K562 (cell line): ENCODE results near the gene RNASEH2A. TPM values are rescaled to one million over a fixed set of nuclear protein-coding genes. Genes with fewer than 3 reads are reported as not detected.

Experiments used
- ATAC-seq: fragments of 200-7000 bp; cut with Tn5 transposase; 3 replicates; pipeline ENCODE4 v1.9.1; 2020; ENCODE audit warnings: moderate library complexity
- BruUV-seq: library from RNA; stranded (reverse); fragments of 400-500 nt; replicated peaks from 2 replicates; lab custom pipeline; 2021; lab: Mats Ljungman, UMichigan
- CTCF ChIA-PET: fragments of 300-600 bp; formaldehyde crosslinking; extraction: SDS; loops from one replicate; lab custom pipeline; 2021; ENCODE audit warnings: low intra/inter-chr PET ratio; lab: Yijun Ruan, JAX
- POLR2A ChIA-PET: fragments of 300-600, 350-650 bp; sonication (Branson Sonifier 250); formaldehyde crosslinking; extraction: SDS; loops from one replicate; lab custom pipeline; 2021; ENCODE audit warnings: antibody characterized with exemption, inconsistent platforms; lab: Yijun Ruan, JAX
- DNase-seq, 4 experiments: peaks; one replicate each; pipeline versions ENCODE4 v3.0.0 to v3.0.0-alpha.2; 2011 to 2018; ENCODE audit warnings: low spot score in 3 of 4, mixed read lengths in 3 of 4; ENCODE audit errors: extremely low read depth in 1 of 4
- FAIRE-seq: peaks from 2 replicates; lab custom pipeline; 2011; peaks lifted over from hg19 to GRCh38; lab: Jason Lieb, UNC
- H2AFZ ChIP-seq: 2 replicates; pipeline ENCODE4 v1.6.0; 2011; ENCODE audit warnings: low read depth, low read length, control low read depth, inconsistent platforms
- H3K27ac ChIP-seq: fragments of 200-600 bp; 3 replicates; pipeline ENCODE4 v1.8.0; 2011; ENCODE audit warnings: low read depth, mild to moderate bottlenecking, control low read depth, inconsistent platforms, low read length, moderate library complexity, mixed read lengths; ENCODE audit errors: extremely low read depth
- H3K27me3 ChIP-seq, 2 experiments: fragments of 300-600 bp in 1 of 2; 2 replicates in 1 of 2; 3 replicates in 1 of 2; pipeline versions ENCODE4 v1.6.0 to v1.8.0; 2011; ENCODE audit warnings: inconsistent platforms in 2 of 2, low read length in 2 of 2, mild to moderate bottlenecking in 1 of 2, mixed read lengths in 1 of 2, moderate library complexity in 1 of 2; ENCODE audit not compliant: control insufficient read depth in 2 of 2, insufficient read depth in 2 of 2
- H3K36me3 ChIP-seq: fragments of 300-600 bp; 3 replicates; pipeline ENCODE4 v1.8.0; 2011; ENCODE audit warnings: mild to moderate bottlenecking, low read length, inconsistent platforms; ENCODE audit not compliant: control insufficient read depth, insufficient read depth
- H3K4me1 ChIP-seq, 2 experiments: fragments of 200-600 bp in 1 of 2; replicated peaks in 1 of 2; 2 replicates in 1 of 2; 3 replicates in 1 of 2; pipeline versions ENCODE4 v1.5.1 to v1.8.0; 2011; ENCODE audit warnings: inconsistent platforms in 2 of 2, low read length in 2 of 2, mild to moderate bottlenecking in 1 of 2, mixed read lengths in 1 of 2, moderate library complexity in 1 of 2; ENCODE audit not compliant: control insufficient read depth in 2 of 2, insufficient read depth in 2 of 2
- H3K4me2 ChIP-seq: 2 replicates; pipeline ENCODE4 v1.6.1; 2011; ENCODE audit warnings: low read length, control low read depth, inconsistent platforms, mixed read lengths; ENCODE audit not compliant: insufficient read depth
- H3K4me3 ChIP-seq: fragments of 200-600 bp; sonication (generic), shearing (Covaris generic); 2 replicates; pipeline ENCODE4 v1.5.1; 2016; ENCODE audit warnings: control low read depth, inconsistent platforms
- H3K79me2 ChIP-seq: fragments of 200-600 bp; 3 replicates; pipeline ENCODE4 v1.8.0; 2011; ENCODE audit warnings: low read length, inconsistent platforms; ENCODE audit not compliant: control insufficient read depth, insufficient read depth
- H3K9ac ChIP-seq, 2 experiments: 2 replicates each; pipeline versions ENCODE4 v1.6.0 to v1.6.1; 2011; ENCODE audit warnings: low read depth in 2 of 2, low read length in 2 of 2, control low read depth in 1 of 2, inconsistent platforms in 1 of 2, mild to moderate bottlenecking in 1 of 2, mixed read lengths in 1 of 2; ENCODE audit not compliant: insufficient read depth in 1 of 2
- H3K9me1 ChIP-seq: one replicate; pipeline ENCODE4 v1.6.0; 2011; ENCODE audit warnings: inconsistent platforms, mild to moderate bottlenecking, low read length, moderate library complexity; ENCODE audit not compliant: control insufficient read depth, insufficient read depth
- H3K9me3 ChIP-seq: replicated peaks from 2 replicates; pipeline ENCODE4 v1.5.1; 2011; ENCODE audit warnings: low read depth, low read length, inconsistent platforms; ENCODE audit not compliant: control insufficient read depth, insufficient read depth
- H4K20me1 ChIP-seq: replicated peaks from 2 replicates; pipeline ENCODE4 v1.6.1; 2011; ENCODE audit warnings: low read length, inconsistent platforms, mixed read lengths; ENCODE audit not compliant: control insufficient read depth, insufficient read depth
- BRD4 ChIP-seq: fragments of 200-600 bp; sonication (generic); IDR thresholded peaks from 2 replicates; pipeline ENCODE4 v1.6.1; 2017; ENCODE audit warnings: inconsistent platforms
- CHD1 ChIP-seq: fragments of 200-600 bp; sonication (generic); IDR thresholded peaks from one replicate; pipeline ENCODE4 v1.6.1; 2012; ENCODE audit warnings: mild to moderate bottlenecking, moderate library complexity, low read length, inconsistent platforms
- PHF20 ChIP-seq: fragments of 450-650 bp; IDR thresholded peaks from 2 replicates; pipeline ENCODE4 v1.6.1; 2018; ENCODE audit not compliant: partially characterized antibody
- RHOXF2B ChIP-seq: fragments of 250-450 bp; sonication (Bioruptor Pico); conservative IDR thresholded peaks from 2 replicates; pipeline ENCODE4 v1.5.1; 2021
- ZC3H8 ChIP-seq: fragments of 450-650 bp; IDR thresholded peaks from 2 replicates; pipeline ENCODE4 v1.6.1; 2017
- WGBS: fragments of 100-300 bp; shearing (Covaris generic); methylation state at CpG from one replicate; pipeline ENCODE4 v1.1.6; 2016; ENCODE audit warnings: low coverage, mixed read lengths; ENCODE audit not compliant: insufficient coverage; ENCODE audit errors: missing lambda C conversion rate; 5-methylcytosine and 5-hydroxymethylcytosine counted together
- in situ Hi-C: fragments of 300-500 bp; cut with MboI; formaldehyde crosslinking; loops from 4 replicates; pipeline ENCODE4 v1.15.0; 2018; ENCODE audit warnings: inconsistent platforms, mixed read lengths
- intact Hi-C: fragments of 100-400 bp; cut with micrococcal nuclease; formaldehyde crosslinking; loops from 2 replicates; pipeline ENCODE4 v1.14.2; 2022
- polyA plus RNA-seq, 8 experiments: library from polyadenylated mRNA; depleted of rRNA in 4 of 8; stranded (reverse) in 5 of 8; unstranded in 3 of 8; fragments of >200 nt; fragmentation: Nextera tagmentation in 2 of 8; fragmentation: Illumina TruSeq in 1 of 8; extraction: Ambion mirVana in 2 of 8; extraction: Trizol in 1 of 8; gene quantifications; 2 replicates each; pipeline versions ENCODE4 v1.2.1 to v1.2.3, GENCODE V29; 2011 to 2014; ENCODE audit warnings: inconsistent platforms in 1 of 8, missing spikeins in 1 of 8
- total RNA-seq, 7 experiments: library from RNA; depleted of rRNA in 6 of 7; stranded (reverse); fragments of >200 nt in 6 of 7; fragmentation: Illumina TruSeq in 2 of 7; extraction: Trizol in 2 of 7; gene quantifications; 2 replicates each; pipeline versions ENCODE4 v1.2.1 to v1.2.3, GENCODE V29; 2011 to 2021; ENCODE audit warnings: low replicate concordance in 1 of 7

RNASEH2A gene
- total and polyA plus RNA-seq, 9 of the 15 experiments (the other 6 are each of a cell fraction or from before 2014, with no cell fraction given), result 22.3 to 78.0 (median 61.7) TPM

- no peak for TF ChIP-seq CHD1
- TF ChIP-seq BRD4, result no peak
- no peak for TF ChIP-seq PHF20
- TF ChIP-seq RHOXF2B (CRISPR knock-in tag), result no peak
- no peak for TF ChIP-seq ZC3H8
- 89% methylated on average over 9 of the region's 9 CpGs for WGBS
- peaks cover 13% of the 10 kb centered on the region; the same call in 1 of the 2 replicates for H4K20me1 ChIP-seq
- DNase-seq, result no peak
- ChIA-PET CTCF (interaction anchor here (1.0 to 1.3 kb wide), 2 partner anchors 17 to 19 kb away, joined by 3 to 8 read pairs; partner anchors contain the start of gene HOOK2), POLR2A (interaction anchor here (0.6 to 2.3 kb wide), 10 partner anchors 11 to 1267 kb away, joined by 3 to 14 read pairs (median 4); partner anchors contain the start of gene RNASEH2A)
- no peaks in the 10 kb centered on the region for H3K9me3 ChIP-seq
- no peak overlapping the region for H3K4me3 ChIP-seq
- BruUV-seq, result no TSS peak
- H3K27ac ChIP-seq, result no peak overlapping the region
- no peak for ATAC-seq
- no peak overlapping the region for H3K4me2 ChIP-seq
- H3K27me3 ChIP-seq, result no peaks in the 10 kb centered on the region
- no peak overlapping the region; a peak in 1 of 4 replicates for H3K9ac ChIP-seq
- in situ Hi-C loops (loop anchor here (5.0 kb wide), 1 partner anchor 83 kb away; no protein-coding TSS in a partner anchor), intact Hi-C loops (loop anchor here (10.0 kb wide), 1 partner anchor 230 kb away; no protein-coding TSS in a partner anchor)
- peaks cover 23% of the 10 kb centered on the region; the same call in 2 of the 3 replicates for H3K36me3 ChIP-seq
- FAIRE-seq, result no peak
- H3K9me1 ChIP-seq, result no peaks in the 10 kb centered on the region
- peaks cover 27 to 65% of the 10 kb centered on the region in 2 experiments for H3K4me1 ChIP-seq
- H3K79me2 ChIP-seq, result peaks cover 41% of the 10 kb centered on the region
- H2AFZ ChIP-seq, result no peak overlapping the region
These were observed 11.4 kb upstream of the RNASEH2A start for GRCh38 chr19:12794971-12795381.
